ENCODE measurements around the gene FOXN1.

GRCh38 chr17:28570716-28571360 is 64.7 kb downstream of the FOXN1 start:
- TF ChIP-seq CTCF (IDR thresholded peaks at IDR 0.05; ENCODE audit: insufficient read depth, low read depth, low read length) (no peak), EZH2 (IDR thresholded peaks at IDR 0.05; ENCODE audit: insufficient read depth, low read length) (no peak)

Measured in astrocyte (in vitro differentiated cells and primary cell).